Keratinocyte (primary cell): ENCODE measurements around the gene PTPRZ1.

Source experiments
- CTCF ChIP-seq, 3 experiments: IDR thresholded peaks in 1 of 3; conservative IDR thresholded peaks in 1 of 3; optimal IDR thresholded peaks in 1 of 3; 2 replicates in 2 of 3; 3 replicates in 1 of 3; pipeline versions ENCODE3 to v1.5.1; 2011; ENCODE audit warnings: low read length in 3 of 3, mild to moderate bottlenecking in 3 of 3, moderate library complexity in 2 of 3, control low read depth in 1 of 3, inconsistent platforms in 1 of 3; ENCODE audit not compliant: insufficient read depth in 2 of 3; ENCODE audit errors: extremely low read depth in 1 of 3
- EZH2 ChIP-seq: IDR thresholded peaks from one replicate; pipeline ENCODE4 v1.6.1; 2012; ENCODE audit warnings: inconsistent platforms, mild to moderate bottlenecking, low read length, moderate library complexity

GRCh38 chr7:122027058-122027457 lies 154.1 kb downstream of the PTPRZ1 start:
- TF ChIP-seq CTCF (optimal IDR thresholded peaks at IDR 0.05 in 1 of 3, IDR thresholded peaks at IDR 0.05 in 1 of 3, conservative IDR thresholded peaks at IDR 0.05 in 1 of 3; ENCODE audit: extremely low read depth in 1 of 3, insufficient read depth in 2 of 3, low read length in 3 of 3) (no peak), EZH2 (no peak)
